Osteocyte (in vitro differentiated cells): Measurements from ENCODE around the gene KANSL3. TPM values are rescaled to one million over a fixed set of nuclear protein-coding genes. Genes with fewer than 3 reads are reported as not detected.

Experiments
- DNase-seq: peaks from one replicate; pipeline ENCODE4 v3.0.0; 2021; ENCODE audit warnings: mixed read lengths; ENCODE audit not compliant: unreplicated experiment; ENCODE audit errors: extremely low spot score
- H3K27ac Mint-ChIP-seq: one replicate; pipeline ENCODE4 v1.8.0; 2021; ENCODE audit warnings: mild to moderate bottlenecking, mixed read lengths; ENCODE audit not compliant: unreplicated experiment
- H3K27me3 Mint-ChIP-seq: one replicate; pipeline ENCODE4 v1.8.0; 2021; ENCODE audit warnings: mixed read lengths; ENCODE audit not compliant: unreplicated experiment
- H3K36me3 Mint-ChIP-seq: one replicate; pipeline ENCODE4 v1.8.0; 2021; ENCODE audit warnings: mixed read lengths; ENCODE audit not compliant: unreplicated experiment
- H3K4me1 Mint-ChIP-seq: one replicate; pipeline ENCODE4 v1.8.0; 2021; ENCODE audit warnings: mixed read lengths; ENCODE audit not compliant: unreplicated experiment
- H3K4me3 Mint-ChIP-seq: one replicate; pipeline ENCODE4 v1.8.0; 2021; ENCODE audit warnings: mild to moderate bottlenecking, moderate library complexity, mixed read lengths; ENCODE audit not compliant: unreplicated experiment
- H3K9me3 Mint-ChIP-seq: one replicate; pipeline ENCODE4 v1.8.0; 2021; ENCODE audit warnings: mixed read lengths; ENCODE audit not compliant: unreplicated experiment
- total RNA-seq: library from RNA; stranded (reverse); gene quantifications from 2 replicates; pipeline ENCODE4 v1.2.1, GENCODE V29; 2021
- TF ChIP-seq, protein P1 (sequence below): fragments of 200-600 bp; sonication (generic); IDR thresholded peaks from 2 replicates; pipeline ENCODE4 v1.5.0; 2021; ENCODE audit warnings: antibody characterized with exemption, mild to moderate bottlenecking, moderate library complexity

The KANSL3 gene
- total RNA-seq, 1 donor from 2014 or later = 45.8 TPM

DNA sequence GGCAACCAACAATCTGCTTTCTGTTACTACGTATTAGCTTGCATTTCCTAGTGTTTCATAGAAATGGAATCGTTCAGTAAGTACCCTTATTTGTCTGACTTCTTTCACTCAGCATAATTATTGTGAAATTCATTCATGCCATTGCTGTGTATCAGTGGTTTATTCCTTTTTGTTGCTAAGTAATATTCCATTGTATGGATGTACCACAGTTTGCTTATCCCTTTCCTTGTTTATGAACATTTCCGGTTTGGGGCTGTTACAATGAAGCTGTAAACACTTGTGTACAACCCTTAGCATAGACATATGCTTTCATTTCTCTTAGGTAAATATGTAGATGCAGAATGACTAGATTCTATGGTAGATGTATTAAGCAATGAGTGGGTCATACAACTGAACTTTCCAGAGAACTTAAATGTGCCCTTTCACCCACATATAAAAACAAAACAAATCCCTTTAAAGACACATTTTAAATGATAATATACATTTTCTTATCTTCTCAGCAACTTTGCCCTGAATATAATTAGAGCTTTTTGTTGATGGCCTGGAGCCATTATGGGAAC, 26.3 kb upstream of the KANSL3 start:
- TF ChIP-seq, protein P1, sequence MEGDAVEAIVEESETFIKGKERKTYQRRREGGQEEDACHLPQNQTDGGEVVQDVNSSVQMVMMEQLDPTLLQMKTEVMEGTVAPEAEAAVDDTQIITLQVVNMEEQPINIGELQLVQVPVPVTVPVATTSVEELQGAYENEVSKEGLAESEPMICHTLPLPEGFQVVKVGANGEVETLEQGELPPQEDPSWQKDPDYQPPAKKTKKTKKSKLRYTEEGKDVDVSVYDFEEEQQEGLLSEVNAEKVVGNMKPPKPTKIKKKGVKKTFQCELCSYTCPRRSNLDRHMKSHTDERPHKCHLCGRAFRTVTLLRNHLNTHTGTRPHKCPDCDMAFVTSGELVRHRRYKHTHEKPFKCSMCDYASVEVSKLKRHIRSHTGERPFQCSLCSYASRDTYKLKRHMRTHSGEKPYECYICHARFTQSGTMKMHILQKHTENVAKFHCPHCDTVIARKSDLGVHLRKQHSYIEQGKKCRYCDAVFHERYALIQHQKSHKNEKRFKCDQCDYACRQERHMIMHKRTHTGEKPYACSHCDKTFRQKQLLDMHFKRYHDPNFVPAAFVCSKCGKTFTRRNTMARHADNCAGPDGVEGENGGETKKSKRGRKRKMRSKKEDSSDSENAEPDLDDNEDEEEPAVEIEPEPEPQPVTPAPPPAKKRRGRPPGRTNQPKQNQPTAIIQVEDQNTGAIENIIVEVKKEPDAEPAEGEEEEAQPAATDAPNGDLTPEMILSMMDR = no peak
- Mint-ChIP-seq H3K4me1 (peaks cover 16% of the 10 kb centered on the region), H3K36me3 (no peaks in the 10 kb centered on the region), H3K9me3 (peaks cover 6% of the 10 kb centered on the region), H3K27ac (peak overlapping the region; percentile 99), H3K4me3 (no peak overlapping the region), H3K27me3 (no peaks in the 10 kb centered on the region)
- no peak for DNase-seq

DNA sequence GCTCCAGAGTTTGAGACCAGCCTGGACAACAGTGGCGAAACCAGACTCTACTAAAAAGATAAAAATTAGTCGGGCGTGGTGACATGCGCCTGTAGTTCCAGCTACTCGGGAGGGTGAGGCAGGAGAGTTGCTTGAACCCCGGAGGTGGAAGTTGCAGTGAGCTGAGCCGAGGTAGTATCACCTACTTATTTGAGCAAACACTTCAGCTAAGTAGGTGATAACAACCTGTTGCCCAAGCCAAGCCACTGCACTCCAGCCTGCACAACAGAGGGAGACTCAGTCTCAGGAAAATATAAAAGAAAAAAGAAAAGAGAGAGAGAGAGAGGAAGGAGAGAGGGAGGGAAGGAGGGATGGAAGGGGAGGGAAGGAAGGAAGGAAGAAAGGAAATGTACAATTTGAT, 25.7 kb upstream of the KANSL3 start:
- Mint-ChIP-seq H3K27me3 (no peaks in the 10 kb centered on the region), H3K27ac (peak overlapping the region; percentile 73), H3K36me3 (no peaks in the 10 kb centered on the region), H3K4me3 (no peak overlapping the region), H3K4me1 (peaks cover 16% of the 10 kb centered on the region), H3K9me3 (peaks cover 6% of the 10 kb centered on the region)
- TF ChIP-seq, protein P1 = no peak
- no peak for DNase-seq

DNA sequence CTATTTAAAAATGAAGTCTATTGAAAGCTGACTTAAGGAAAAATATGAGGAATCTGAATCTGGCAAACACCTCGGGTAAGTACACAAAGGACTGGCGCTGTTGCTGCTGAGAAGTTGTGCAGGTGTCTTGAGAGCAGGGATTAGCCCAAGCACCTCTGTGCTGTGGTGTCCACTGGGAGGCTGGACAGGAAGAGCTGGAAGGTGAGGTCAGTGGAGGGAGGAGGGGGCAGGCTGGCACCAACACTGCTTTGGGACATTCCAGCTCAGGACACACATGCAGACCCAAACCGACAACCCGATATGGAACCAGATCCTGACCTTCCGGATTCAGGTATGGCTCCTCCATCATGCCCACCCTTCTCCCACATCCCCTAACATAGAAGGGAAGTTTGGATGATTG, 25.1 kb upstream of the KANSL3 start:
- H3K4me1 Mint-ChIP-seq = peaks cover 16% of the 10 kb centered on the region
- no peaks in the 10 kb centered on the region for H3K36me3 Mint-ChIP-seq
- TF ChIP-seq, protein P1 = no peak
- peaks cover 2% of the 10 kb centered on the region for H3K27me3 Mint-ChIP-seq
- H3K9me3 Mint-ChIP-seq = peaks cover 6% of the 10 kb centered on the region
- no peak overlapping the region for H3K4me3 Mint-ChIP-seq
- no peak for DNase-seq
- H3K27ac Mint-ChIP-seq = no peak overlapping the region

DNA sequence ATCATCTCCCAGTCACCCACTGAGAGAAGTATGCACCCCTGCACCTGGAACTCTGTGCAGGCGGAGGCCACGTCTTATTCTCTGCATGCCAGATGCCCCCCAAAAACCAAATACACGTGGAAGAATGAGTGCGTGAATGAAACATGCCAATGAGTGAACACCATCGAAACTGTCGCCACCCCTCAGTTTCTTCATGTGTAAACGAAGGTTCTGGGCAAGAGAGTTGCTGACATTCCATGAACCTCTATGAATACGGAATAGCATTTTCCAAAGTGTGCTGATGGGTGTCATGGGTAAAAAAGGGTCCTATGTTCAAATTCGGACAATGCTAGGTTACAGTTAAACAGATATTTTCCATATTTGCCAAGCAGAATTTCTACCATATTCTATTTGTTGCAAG, 24.2 kb upstream of the KANSL3 start:
- Mint-ChIP-seq H3K4me3 (no peak overlapping the region), H3K27me3 (peaks cover 6% of the 10 kb centered on the region), H3K9me3 (peaks cover 6% of the 10 kb centered on the region), H3K36me3 (no peaks in the 10 kb centered on the region), H3K4me1 (peaks cover 16% of the 10 kb centered on the region), H3K27ac (no peak overlapping the region)
- TF ChIP-seq, protein P1 = no peak
- DNase-seq = no peak

DNA sequence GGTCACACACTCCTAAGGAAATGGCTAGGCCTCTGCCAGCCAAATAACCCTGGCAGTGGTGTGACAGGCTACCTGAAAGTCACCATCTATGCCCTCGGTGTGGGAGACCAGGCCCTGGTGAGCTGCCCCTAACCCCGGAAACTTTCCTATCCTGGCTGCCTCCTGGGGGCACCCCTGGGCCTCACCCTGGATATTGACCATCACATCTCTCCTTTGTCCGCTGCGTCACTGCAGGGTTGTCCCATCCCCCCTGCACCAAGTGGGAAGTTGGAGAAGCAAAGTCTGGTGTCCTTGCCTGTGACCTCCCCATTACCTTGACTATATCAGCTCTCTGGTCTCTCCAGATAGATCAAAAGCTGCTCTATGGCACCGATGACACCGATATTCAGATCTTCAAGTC, 23.2 kb upstream of the KANSL3 start:
- Mint-ChIP-seq H3K36me3 (no peaks in the 10 kb centered on the region), H3K4me1 (peaks cover 15% of the 10 kb centered on the region), H3K9me3 (peaks cover 6% of the 10 kb centered on the region), H3K27ac (no peak overlapping the region), H3K27me3 (peaks cover 6% of the 10 kb centered on the region), H3K4me3 (no peak overlapping the region)
- TF ChIP-seq, protein P1 = no peak
- no peak for DNase-seq
